ENCODE data around the gene TAF11L3.
"Not testable (repeated sequence)": the region's sequence is repeated elsewhere in the genome, so short reads cannot be mapped to it uniquely, and the experiment has no call there.

Gene TAF11L3

DNA sequence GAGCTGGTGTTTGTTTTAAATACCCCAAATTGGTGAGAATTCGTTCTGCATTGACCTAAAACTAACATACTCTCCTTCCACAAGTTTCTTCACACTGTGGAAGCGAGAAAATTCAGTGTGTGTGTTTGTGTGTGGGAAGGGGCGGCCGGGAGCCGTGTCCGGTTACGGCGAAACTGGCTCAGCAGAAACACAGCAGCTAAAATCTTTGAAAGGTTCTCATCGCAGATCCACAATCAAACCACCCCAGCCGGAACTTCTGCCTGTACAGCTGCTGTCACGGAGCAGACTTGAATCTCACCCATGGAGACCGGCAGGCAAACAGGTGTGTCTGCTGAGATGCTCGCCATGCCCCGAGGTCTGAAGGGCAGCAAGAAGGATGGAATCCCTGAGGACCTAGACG lies at the start of gene TAF11L3:
Gene TAF11L3 (plus strand): TSS at position 301 of the 400 bp plus-strand sequence.
- DNase-seq = not testable (repeated sequence)

- DNase-seq = no peak
Observed at GRCh38 chr5:17470064-17470463, 48.1 kb upstream of the TAF11L3 start.

DNA sequence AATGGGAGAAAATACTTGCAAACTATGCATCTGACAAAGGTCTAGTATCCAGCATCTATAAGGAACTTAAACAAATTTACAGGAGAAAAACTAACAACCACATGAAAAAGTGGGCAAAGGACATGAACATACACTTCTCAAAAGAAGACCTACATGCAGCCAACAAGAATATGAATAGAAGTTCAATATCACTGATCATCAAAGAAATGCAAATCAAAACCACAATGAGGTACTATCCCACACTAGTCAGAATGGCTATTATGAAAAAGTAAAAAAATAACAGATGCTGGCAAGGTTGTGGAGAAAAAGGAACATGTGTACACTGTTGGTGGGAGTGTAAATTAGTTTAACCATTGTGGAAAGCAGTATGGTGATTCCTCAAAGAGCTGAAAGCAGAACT lies 43.1 kb upstream of the TAF11L3 start:
- not testable (repeated sequence) for DNase-seq

DNA sequence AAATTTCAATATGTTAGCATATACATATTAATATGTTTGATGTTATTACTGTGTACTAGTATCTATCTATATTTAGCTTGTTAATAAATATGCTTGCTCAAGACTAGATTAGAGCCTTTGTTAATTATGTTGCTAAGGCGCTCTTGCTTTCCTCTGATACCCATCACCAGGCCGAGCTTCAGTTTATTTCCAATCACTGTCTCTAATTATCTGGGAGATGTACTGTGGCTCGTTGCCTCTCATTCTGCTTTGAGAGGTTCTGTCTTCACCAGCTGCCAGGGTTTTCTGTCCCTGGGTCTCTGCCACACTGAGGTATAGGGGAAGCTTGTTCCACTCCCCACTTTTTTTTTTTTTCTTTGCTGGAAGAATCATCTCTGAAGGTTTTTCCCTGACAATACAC lies 41.1 kb upstream of the TAF11L3 start:
- DNase-seq = no peak

GRCh38 chr5:17477573-17478265 lies 40.4 kb upstream of the TAF11L3 start:
- DNase-seq = no peak

GRCh38 chr5:17481378-17481777 lies 36.8 kb upstream of the TAF11L3 start:
- DNase-seq = no peak

DNA sequence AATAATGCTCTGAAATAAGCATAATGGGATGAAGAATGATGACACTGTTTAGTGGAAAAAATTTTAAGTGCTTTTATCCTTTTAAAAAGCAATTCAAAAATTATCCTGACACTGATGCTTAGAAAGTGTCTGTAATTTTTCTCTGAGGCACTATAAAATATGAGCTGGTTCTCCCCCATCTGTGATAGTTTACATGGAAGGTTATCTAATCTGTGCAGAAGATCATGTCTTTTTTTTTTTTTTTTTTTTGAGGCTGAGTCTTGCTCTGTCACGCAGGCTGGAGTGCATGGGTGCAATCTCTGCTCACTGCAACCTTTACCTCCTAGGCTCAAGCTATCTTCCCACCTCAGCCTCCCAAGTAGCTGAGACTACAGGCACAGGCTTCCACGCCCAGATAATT lies 35.4 kb upstream of the TAF11L3 start:
- DNase-seq = no peak

GRCh38 chr5:17486464-17487173 lies 31.5 kb upstream of the TAF11L3 start:
- not testable (repeated sequence) for DNase-seq

GRCh38 chr5:17487174-17487512 lies 31.0 kb upstream of the TAF11L3 start:
- DNase-seq = no peak

- DNase-seq = not testable (repeated sequence)
Observed at GRCh38 chr5:17491257-17491656, 26.9 kb upstream of the TAF11L3 start.

GRCh38 chr5:17492770-17493169 lies 25.4 kb upstream of the TAF11L3 start:
- no peak for DNase-seq

GRCh38 chr5:17497446-17497845 lies 20.7 kb upstream of the TAF11L3 start:
- no peak for DNase-seq

DNA sequence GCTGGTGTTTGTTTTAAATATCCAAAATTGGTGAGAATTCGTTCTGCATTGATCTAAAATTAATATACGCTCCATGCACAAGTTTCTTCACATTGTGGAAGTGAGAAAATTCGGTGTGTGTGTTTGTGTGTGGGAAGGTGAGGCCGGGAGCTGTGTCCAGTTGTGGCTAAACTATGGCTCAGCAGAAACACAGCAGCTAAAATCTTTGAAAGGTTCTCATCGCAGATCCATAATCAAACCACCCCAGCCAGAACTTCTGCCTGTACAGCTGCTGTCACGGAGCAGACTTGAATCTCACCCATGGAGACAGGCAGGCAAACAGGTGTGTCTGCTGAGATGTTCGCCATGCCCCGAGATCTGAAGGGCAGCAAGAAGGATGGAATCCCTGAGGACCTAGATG lies 20.2 kb upstream of the TAF11L3 start, which contains the start of gene TAF11L2:
Gene TAF11L2 (plus strand): TSS at position 301 of the 400 bp plus-strand sequence.
- DNase-seq = not testable (repeated sequence)

- no peak for DNase-seq
Observed at GRCh38 chr5:17511775-17512325, 6.3 kb upstream of the TAF11L3 start.

GRCh38 chr5:17517526-17517925 lies 641 bp upstream of the TAF11L3 start:
- DNase-seq = not testable (repeated sequence)

DNA sequence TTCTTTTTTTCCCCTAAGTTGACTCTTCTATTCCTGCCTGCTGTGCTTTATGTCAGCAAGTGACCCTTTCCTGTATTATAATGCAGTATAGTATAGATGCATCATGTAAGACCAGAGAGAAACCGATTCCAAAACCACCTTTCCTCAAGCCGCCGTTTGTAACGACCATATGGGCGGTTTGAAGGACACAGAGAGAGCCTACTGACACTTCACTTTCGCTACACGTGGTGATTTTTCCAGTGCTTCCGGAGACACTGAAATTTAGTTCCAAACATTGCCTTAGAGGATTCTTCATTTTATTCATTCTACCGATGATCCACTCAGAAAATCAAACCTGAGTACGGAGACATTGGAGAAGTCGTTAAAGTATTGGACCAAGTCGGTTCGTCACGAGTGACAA lies 1.3 kb downstream of the TAF11L3 start:
- not testable (repeated sequence) for DNase-seq

- DNase-seq = not testable (repeated sequence)
Observed at GRCh38 chr5:17521501-17521900, 3.3 kb downstream of the TAF11L3 start, which contains the start of gene TAF11L4. Gene TAF11L4 (plus strand): TSS chr5:17521801.

DNA sequence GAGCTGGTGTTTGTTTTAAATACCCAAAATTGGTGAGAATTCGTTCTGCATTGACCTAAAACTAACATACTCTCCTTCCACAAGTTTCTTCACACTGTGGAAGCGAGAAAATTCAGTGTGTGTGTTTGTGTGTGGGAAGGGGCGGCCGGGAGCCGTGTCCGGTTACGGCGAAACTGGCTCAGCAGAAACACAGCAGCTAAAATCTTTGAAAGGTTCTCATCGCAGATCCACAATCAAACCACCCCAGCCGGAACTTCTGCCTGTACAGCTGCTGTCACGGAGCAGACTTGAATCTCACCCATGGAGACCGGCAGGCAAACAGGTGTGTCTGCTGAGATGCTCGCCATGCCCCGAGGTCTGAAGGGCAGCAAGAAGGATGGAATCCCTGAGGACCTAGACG lies 6.8 kb downstream of the TAF11L3 start, which contains the start of gene TAF11L5:
Gene TAF11L5 (plus strand): TSS at position 301 of the 400 bp plus-strand sequence.
- DNase-seq = not testable (repeated sequence)

GRCh38 chr5:17526504-17526903 lies 8.3 kb downstream of the TAF11L3 start:
- peak; percentile 18 for DNase-seq

- DNase-seq = not testable (repeated sequence)
Observed at GRCh38 chr5:17528369-17528768, 10.2 kb downstream of the TAF11L3 start, which contains the start of gene TAF11L6. Gene TAF11L6 (plus strand): TSS chr5:17528669.

Data from CD4-positive, alpha-beta T cell treated with Interleukin-17A for 1 hour (primary cell).